HepG2 (cell line): ENCODE results near the gene YPEL3. TPM values are rescaled to one million over a fixed set of nuclear protein-coding genes. Genes with fewer than 3 reads are reported as not detected.

ENCODE experiments used
- GZF1 ChIP-seq: sonication (generic); formaldehyde crosslinking; IDR thresholded peaks from 2 replicates; pipeline ENCODE4 v1.5.1; 2020; ENCODE audit warnings: mild to moderate bottlenecking, missing genetic modification reagents
- HOXA3 ChIP-seq: sonication (generic); formaldehyde crosslinking; IDR thresholded peaks from 2 replicates; pipeline ENCODE4 v1.5.0; 2020; ENCODE audit warnings: missing genetic modification reagents
- RAD51 ChIP-seq: fragments of 450-650 bp; IDR thresholded peaks from 2 replicates; pipeline ENCODE4 v1.6.1; 2016; ENCODE audit warnings: borderline replicate concordance
- SIN3A ChIP-seq: IDR thresholded peaks from 2 replicates; pipeline ENCODE4 v1.6.1; 2011; ENCODE audit warnings: low read depth, mild to moderate bottlenecking, control low read depth, low read length, borderline replicate concordance
- U2AF2 ChIP-seq: fragments of 200-400 bp; formaldehyde crosslinking; IDR thresholded peaks from 2 replicates; pipeline ENCODE4 v1.6.1; 2017; ENCODE audit warnings: low read depth, mild to moderate bottlenecking, low read length
- ZNF605 ChIP-seq: sonication (generic); formaldehyde crosslinking; IDR thresholded peaks from 2 replicates; pipeline ENCODE4 v1.8.0; 2022; ENCODE audit warnings: mild to moderate bottlenecking, missing genetic modification reagents
- polyA plus RNA-seq, 8 experiments: library from polyadenylated mRNA; depleted of rRNA in 3 of 8; stranded (reverse) in 7 of 8; unstranded in 1 of 8; fragments of >200 nt; fragmentation: Illumina TruSeq in 4 of 8; extraction: Trizol in 4 of 8; gene quantifications; 2 replicates each; pipeline versions ENCODE4 v1.2.1 to v1.2.3, GENCODE V29; 2011 to 2016; ENCODE audit warnings: low read depth in 4 of 8, missing spikeins in 1 of 8, mixed read lengths in 1 of 8; ENCODE audit not compliant: insufficient read depth in 1 of 8
- total RNA-seq, 5 experiments: library from RNA; depleted of rRNA; stranded (reverse); fragments of >200 nt; fragmentation: Illumina TruSeq; extraction: Trizol; gene quantifications; 2 replicates each; pipeline ENCODE4 v1.2.3, GENCODE V29; 2016; ENCODE audit warnings: low read depth in 1 of 5
- TF ChIP-seq, protein P1 (sequence below): sonication (generic); formaldehyde crosslinking; IDR thresholded peaks from 2 replicates; pipeline ENCODE4 v1.5.1; 2020; ENCODE audit warnings: mild to moderate bottlenecking, moderate library complexity, missing genetic modification reagents
- TF ChIP-seq, protein P2 (sequence below), 2 experiments: sonication (generic) in 1 of 2; formaldehyde crosslinking in 1 of 2; IDR thresholded peaks; 2 replicates each; pipeline versions ENCODE4 v1.5.1 to v1.6.1; 2011 to 2020; ENCODE audit warnings: borderline replicate concordance in 1 of 2, low read depth in 1 of 2, low read length in 1 of 2, mild to moderate bottlenecking in 1 of 2, missing genetic modification reagents in 1 of 2, moderate library complexity in 1 of 2
- TF ChIP-seq, protein P3 (sequence below): sonication (generic); formaldehyde crosslinking; IDR thresholded peaks from 2 replicates; pipeline ENCODE4 v1.8.1; 2023; ENCODE audit warnings: mild to moderate bottlenecking, moderate library complexity, missing genetic modification reagents
- TF ChIP-seq, protein P4 (sequence below): IDR thresholded peaks from 2 replicates; pipeline ENCODE4 v1.6.1; 2016; ENCODE audit warnings: low read depth, borderline replicate concordance
- TF ChIP-seq, protein P5 (sequence below): sonication (generic); formaldehyde crosslinking; IDR thresholded peaks from 2 replicates; pipeline ENCODE4 v1.4.0; 2020; ENCODE audit warnings: missing genetic modification reagents
- TF ChIP-seq, protein P6 (sequence below): sonication (generic); formaldehyde crosslinking; IDR thresholded peaks from 2 replicates; pipeline ENCODE4 v1.4.0; 2020; ENCODE audit warnings: missing genetic modification reagents, mild to moderate bottlenecking, borderline replicate concordance
- TF ChIP-seq, protein P7 (sequence below): sonication (generic); formaldehyde crosslinking; IDR thresholded peaks from 2 replicates; pipeline ENCODE4 v1.5.0; 2020; ENCODE audit warnings: mild to moderate bottlenecking, low read depth, missing genetic modification reagents, borderline replicate concordance
- TF ChIP-seq, protein P8 (sequence below): IDR thresholded peaks from 2 replicates; pipeline ENCODE4 v1.6.1; 2018; ENCODE audit warnings: missing genetic modification reagents, mild to moderate bottlenecking, missing compliant biosample characterization

Gene YPEL3
- total and polyA plus RNA-seq, 2 of the 13 experiments (the other 11 are each of a cell fraction or from before 2014, with no cell fraction given), result 5.4 to 47.0 TPM

DNA sequence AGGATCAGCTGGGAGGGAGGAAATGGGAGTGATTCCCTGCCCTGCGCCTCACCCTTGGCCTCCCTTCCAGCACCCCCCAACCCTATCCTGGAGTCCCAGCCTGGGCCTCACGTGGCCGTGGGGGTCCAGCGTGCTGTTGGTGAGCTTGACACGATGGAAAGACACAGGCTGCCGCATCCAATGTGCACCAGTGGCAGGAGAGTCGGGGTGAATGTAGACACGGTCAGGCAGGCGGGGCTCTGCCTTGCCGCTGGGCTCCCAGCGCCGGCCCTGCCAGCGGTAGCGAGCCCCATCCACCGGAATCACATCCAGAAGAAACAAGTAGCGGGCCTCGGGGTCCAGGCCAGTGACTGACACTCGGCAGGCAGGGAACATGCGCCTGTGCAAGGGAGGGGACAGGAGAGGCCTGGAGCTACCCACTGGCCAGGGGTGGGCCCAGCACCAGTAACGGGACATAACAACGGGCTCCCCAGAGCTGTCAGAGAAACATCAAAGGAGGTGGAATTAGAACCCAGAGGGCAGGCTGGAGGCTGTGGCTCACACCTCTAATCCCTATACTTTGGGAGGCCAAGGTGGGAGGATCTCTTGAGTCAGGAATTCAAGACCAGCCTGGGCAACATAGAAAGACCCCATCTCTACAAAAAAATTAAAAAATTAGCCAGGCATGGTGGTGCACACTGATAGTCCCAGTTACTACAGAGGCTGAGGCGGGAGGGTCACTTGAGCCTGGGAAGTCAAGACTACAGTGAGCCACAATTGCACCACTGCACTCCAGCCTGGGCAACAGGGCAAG is 7.0 kb downstream of the YPEL3 start (continued):
- TF ChIP-seq, protein P1, sequence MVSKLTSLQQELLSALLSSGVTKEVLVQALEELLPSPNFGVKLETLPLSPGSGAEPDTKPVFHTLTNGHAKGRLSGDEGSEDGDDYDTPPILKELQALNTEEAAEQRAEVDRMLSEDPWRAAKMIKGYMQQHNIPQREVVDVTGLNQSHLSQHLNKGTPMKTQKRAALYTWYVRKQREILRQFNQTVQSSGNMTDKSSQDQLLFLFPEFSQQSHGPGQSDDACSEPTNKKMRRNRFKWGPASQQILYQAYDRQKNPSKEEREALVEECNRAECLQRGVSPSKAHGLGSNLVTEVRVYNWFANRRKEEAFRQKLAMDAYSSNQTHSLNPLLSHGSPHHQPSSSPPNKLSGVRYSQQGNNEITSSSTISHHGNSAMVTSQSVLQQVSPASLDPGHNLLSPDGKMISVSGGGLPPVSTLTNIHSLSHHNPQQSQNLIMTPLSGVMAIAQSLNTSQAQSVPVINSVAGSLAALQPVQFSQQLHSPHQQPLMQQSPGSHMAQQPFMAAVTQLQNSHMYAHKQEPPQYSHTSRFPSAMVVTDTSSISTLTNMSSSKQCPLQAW (CRISPR knock-in tag), result peak; percentile 35; the same call in 1 of the 2 replicates
- TF ChIP-seq ZNF605 (CRISPR knock-in tag) (0 out of 2 replicates have a peak, but pooled peaks have one; percentile 56), U2AF2 (no peak), GZF1 (CRISPR knock-in tag) (0 out of 2 replicates have a peak, but pooled peaks have one; percentile 35), HOXA3 (CRISPR knock-in tag) (peak; percentile 14; the same call in 1 of the 2 replicates), RAD51 (no peak), SIN3A (no peak)
- TF ChIP-seq, protein P2, sequence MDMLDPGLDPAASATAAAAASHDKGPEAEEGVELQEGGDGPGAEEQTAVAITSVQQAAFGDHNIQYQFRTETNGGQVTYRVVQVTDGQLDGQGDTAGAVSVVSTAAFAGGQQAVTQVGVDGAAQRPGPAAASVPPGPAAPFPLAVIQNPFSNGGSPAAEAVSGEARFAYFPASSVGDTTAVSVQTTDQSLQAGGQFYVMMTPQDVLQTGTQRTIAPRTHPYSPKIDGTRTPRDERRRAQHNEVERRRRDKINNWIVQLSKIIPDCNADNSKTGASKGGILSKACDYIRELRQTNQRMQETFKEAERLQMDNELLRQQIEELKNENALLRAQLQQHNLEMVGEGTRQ (IDR thresholded peaks at IDR 0.05; ENCODE audit: low read depth, low read length), result no peak
- TF ChIP-seq, protein P2 (CRISPR knock-in tag; IDR thresholded peaks at IDR 0.05; ENCODE audit: borderline replicate concordance), result no peak
- TF ChIP-seq, protein P3, sequence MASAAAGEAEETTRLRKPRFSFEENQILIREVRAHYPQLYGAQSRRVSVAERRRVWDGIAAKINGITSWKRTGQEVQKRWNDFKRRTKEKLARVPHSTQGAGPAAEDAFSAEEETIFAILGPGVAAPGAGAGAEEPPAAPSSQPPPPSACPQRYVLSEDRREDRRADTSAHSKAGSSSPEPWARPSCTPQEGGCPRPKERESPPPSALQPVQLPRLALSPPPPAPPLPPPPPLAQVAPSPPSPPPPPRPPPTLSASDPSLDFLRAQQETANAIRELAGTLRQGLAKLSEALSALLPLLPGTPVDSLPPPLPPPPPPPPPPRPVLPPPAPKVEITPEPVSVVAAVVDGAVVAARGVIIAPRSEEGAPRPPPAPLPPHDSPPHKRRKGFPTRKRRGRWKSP (CRISPR knock-in tag), result peak; percentile 53; the same call in 1 of the 2 replicates
- TF ChIP-seq, protein P4, sequence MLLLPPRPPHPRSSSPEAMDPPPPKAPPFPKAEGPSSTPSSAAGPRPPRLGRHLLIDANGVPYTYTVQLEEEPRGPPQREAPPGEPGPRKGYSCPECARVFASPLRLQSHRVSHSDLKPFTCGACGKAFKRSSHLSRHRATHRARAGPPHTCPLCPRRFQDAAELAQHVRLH, result peak; percentile 79; the same call in 1 of the 2 replicates
- TF ChIP-seq, protein P5, sequence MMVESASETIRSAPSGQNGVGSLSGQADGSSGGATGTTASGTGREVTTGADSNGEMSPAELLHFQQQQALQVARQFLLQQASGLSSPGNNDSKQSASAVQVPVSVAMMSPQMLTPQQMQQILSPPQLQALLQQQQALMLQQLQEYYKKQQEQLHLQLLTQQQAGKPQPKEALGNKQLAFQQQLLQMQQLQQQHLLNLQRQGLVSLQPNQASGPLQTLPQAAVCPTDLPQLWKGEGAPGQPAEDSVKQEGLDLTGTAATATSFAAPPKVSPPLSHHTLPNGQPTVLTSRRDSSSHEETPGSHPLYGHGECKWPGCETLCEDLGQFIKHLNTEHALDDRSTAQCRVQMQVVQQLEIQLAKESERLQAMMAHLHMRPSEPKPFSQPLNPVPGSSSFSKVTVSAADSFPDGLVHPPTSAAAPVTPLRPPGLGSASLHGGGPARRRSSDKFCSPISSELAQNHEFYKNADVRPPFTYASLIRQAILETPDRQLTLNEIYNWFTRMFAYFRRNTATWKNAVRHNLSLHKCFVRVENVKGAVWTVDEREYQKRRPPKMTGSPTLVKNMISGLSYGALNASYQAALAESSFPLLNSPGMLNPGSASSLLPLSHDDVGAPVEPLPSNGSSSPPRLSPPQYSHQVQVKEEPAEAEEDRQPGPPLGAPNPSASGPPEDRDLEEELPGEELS (CRISPR knock-in tag), result 0 out of 2 replicates have a peak, but pooled peaks have one; percentile 19
- TF ChIP-seq, protein P6, sequence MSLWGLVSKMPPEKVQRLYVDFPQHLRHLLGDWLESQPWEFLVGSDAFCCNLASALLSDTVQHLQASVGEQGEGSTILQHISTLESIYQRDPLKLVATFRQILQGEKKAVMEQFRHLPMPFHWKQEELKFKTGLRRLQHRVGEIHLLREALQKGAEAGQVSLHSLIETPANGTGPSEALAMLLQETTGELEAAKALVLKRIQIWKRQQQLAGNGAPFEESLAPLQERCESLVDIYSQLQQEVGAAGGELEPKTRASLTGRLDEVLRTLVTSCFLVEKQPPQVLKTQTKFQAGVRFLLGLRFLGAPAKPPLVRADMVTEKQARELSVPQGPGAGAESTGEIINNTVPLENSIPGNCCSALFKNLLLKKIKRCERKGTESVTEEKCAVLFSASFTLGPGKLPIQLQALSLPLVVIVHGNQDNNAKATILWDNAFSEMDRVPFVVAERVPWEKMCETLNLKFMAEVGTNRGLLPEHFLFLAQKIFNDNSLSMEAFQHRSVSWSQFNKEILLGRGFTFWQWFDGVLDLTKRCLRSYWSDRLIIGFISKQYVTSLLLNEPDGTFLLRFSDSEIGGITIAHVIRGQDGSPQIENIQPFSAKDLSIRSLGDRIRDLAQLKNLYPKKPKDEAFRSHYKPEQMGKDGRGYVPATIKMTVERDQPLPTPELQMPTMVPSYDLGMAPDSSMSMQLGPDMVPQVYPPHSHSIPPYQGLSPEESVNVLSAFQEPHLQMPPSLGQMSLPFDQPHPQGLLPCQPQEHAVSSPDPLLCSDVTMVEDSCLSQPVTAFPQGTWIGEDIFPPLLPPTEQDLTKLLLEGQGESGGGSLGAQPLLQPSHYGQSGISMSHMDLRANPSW (CRISPR knock-in tag), result no peak
- TF ChIP-seq, protein P7, sequence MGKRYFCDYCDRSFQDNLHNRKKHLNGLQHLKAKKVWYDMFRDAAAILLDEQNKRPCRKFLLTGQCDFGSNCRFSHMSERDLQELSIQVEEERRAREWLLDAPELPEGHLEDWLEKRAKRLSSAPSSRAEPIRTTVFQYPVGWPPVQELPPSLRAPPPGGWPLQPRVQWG, result no peak
- TF ChIP-seq, protein P8, sequence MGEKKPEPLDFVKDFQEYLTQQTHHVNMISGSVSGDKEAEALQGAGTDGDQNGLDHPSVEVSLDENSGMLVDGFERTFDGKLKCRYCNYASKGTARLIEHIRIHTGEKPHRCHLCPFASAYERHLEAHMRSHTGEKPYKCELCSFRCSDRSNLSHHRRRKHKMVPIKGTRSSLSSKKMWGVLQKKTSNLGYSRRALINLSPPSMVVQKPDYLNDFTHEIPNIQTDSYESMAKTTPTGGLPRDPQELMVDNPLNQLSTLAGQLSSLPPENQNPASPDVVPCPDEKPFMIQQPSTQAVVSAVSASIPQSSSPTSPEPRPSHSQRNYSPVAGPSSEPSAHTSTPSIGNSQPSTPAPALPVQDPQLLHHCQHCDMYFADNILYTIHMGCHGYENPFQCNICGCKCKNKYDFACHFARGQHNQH (CRISPR knock-in tag), result peak; percentile 19; the same call in 1 of the 2 replicates
